CD14-positive monocyte (primary cell): ENCODE results near the gene MR1. TPM values are rescaled to one million over a fixed set of nuclear protein-coding genes. Genes with fewer than 3 reads are reported as not detected.

Source experiments
- DNase-seq, 3 donors: peaks; one replicate each; pipeline ENCODE4 v3.0.0-alpha.2; 2011 to 2022
- H2AFZ ChIP-seq: 2 replicates; pipeline ENCODE4 v1.6.0; 2012; ENCODE audit warnings: mild to moderate bottlenecking, low read depth, low read length, inconsistent platforms; ENCODE audit not compliant: insufficient read depth, poor library complexity, severe bottlenecking
- H3K27ac ChIP-seq, 2 donors: 1 replicate in 1 of 2; 2 replicates in 1 of 2; pipeline ENCODE4 v1.5.1; 2012 to 2013; ENCODE audit warnings: low read length in 2 of 2, control low read depth in 1 of 2, inconsistent platforms in 1 of 2, low read depth in 1 of 2, mild to moderate bottlenecking in 1 of 2
- H3K27me3 ChIP-seq, 2 donors: one replicate each; pipeline versions ENCODE4 v1.6.0 to v1.6.1; 2011 to 2013; ENCODE audit warnings: low read length in 2 of 2; ENCODE audit not compliant: control insufficient read depth in 2 of 2, insufficient read depth in 2 of 2
- H3K36me3 ChIP-seq, 2 donors: replicated peaks in 1 of 2; 1 replicate in 1 of 2; 2 replicates in 1 of 2; pipeline versions ENCODE4 v1.5.1 to v1.6.1; 2012 to 2013; ENCODE audit warnings: low read length in 2 of 2, control low read depth in 1 of 2, inconsistent platforms in 1 of 2, mild to moderate bottlenecking in 1 of 2; ENCODE audit not compliant: insufficient read depth in 2 of 2, control insufficient read depth in 1 of 2
- H3K4me1 ChIP-seq, 2 donors: 1 replicate in 1 of 2; 2 replicates in 1 of 2; pipeline versions ENCODE4 v1.5.1 to v1.6.1; 2012 to 2013; ENCODE audit warnings: low read length in 2 of 2, control low read depth in 1 of 2, inconsistent platforms in 1 of 2, mild to moderate bottlenecking in 1 of 2, moderate library complexity in 1 of 2; ENCODE audit not compliant: insufficient read depth in 2 of 2, control insufficient read depth in 1 of 2
- H3K4me2 ChIP-seq: replicated peaks from 2 replicates; pipeline ENCODE3; 2012; ENCODE audit warnings: low read length, moderate library complexity, mild to moderate bottlenecking; ENCODE audit not compliant: poor library complexity, severe bottlenecking; ENCODE audit errors: extremely low read depth
- H3K4me3 ChIP-seq, 3 experiments: fragments of 200-600 bp in 1 of 3; sonication (generic) in 1 of 3; replicated peaks in 1 of 3; 1 replicate in 2 of 3; 2 replicates in 1 of 3; pipeline ENCODE4 v1.5.1; 2011 to 2013; ENCODE audit warnings: low read length in 3 of 3, mild to moderate bottlenecking in 3 of 3, control low read depth in 2 of 3, low read depth in 2 of 3, inconsistent platforms in 1 of 3, moderate library complexity in 1 of 3
- H3K79me2 ChIP-seq: 2 replicates; pipeline ENCODE4 v1.6.0; 2012; ENCODE audit warnings: mild to moderate bottlenecking, control low read depth, inconsistent platforms, low read length, moderate library complexity; ENCODE audit not compliant: insufficient read depth
- H3K9ac ChIP-seq: 2 replicates; pipeline ENCODE4 v1.6.0; 2017; ENCODE audit warnings: low read length, mild to moderate bottlenecking; ENCODE audit not compliant: insufficient read depth, poor library complexity, severe bottlenecking
- H3K9me3 ChIP-seq, 2 donors: replicated peaks in 1 of 2; 1 replicate in 1 of 2; 2 replicates in 1 of 2; pipeline versions ENCODE4 v1.5.1 to v1.6.1; 2012 to 2013; ENCODE audit warnings: low read length in 2 of 2, control low read depth in 1 of 2; ENCODE audit not compliant: control insufficient read depth in 1 of 2, insufficient read depth in 1 of 2
- H4K20me1 ChIP-seq: 2 replicates; pipeline ENCODE4 v1.6.0; 2012; ENCODE audit warnings: mild to moderate bottlenecking, low read length, control low read depth, moderate library complexity; ENCODE audit not compliant: insufficient read depth
- H3K27ac Mint-ChIP-seq, 7 donors: one replicate each; pipeline ENCODE4 v1.8.0; 2020; ENCODE audit warnings: mild to moderate bottlenecking in 7 of 7, mixed read lengths in 7 of 7, moderate library complexity in 6 of 7, inconsistent platforms in 2 of 7
- H3K27me3 Mint-ChIP-seq, 3 donors: one replicate each; pipeline ENCODE4 v1.8.0; 2021 to 2022; ENCODE audit warnings: low read depth in 3 of 3, mild to moderate bottlenecking in 3 of 3, mixed read lengths in 3 of 3, moderate library complexity in 3 of 3, inconsistent platforms in 1 of 3
- H3K36me3 Mint-ChIP-seq, 2 donors: one replicate each; pipeline ENCODE4 v1.8.0; 2020; ENCODE audit warnings: mixed read lengths in 2 of 2, inconsistent platforms in 1 of 2, mild to moderate bottlenecking in 1 of 2
- H3K4me1 Mint-ChIP-seq: one replicate; pipeline ENCODE4 v1.8.0; 2020; ENCODE audit warnings: mild to moderate bottlenecking, mixed read lengths
- H3K4me3 Mint-ChIP-seq, 2 donors: one replicate each; pipeline ENCODE4 v1.8.0; 2020; ENCODE audit warnings: mild to moderate bottlenecking in 2 of 2, mixed read lengths in 2 of 2, moderate library complexity in 1 of 2
- H3K9me3 Mint-ChIP-seq, 7 donors: one replicate each; pipeline ENCODE4 v1.8.0; 2020 to 2022; ENCODE audit warnings: mixed read lengths in 7 of 7, mild to moderate bottlenecking in 6 of 7, moderate library complexity in 6 of 7, inconsistent platforms in 2 of 7
- CTCF ChIP-seq: fragments of 200-600 bp; IDR thresholded peaks from one replicate; pipeline ENCODE4 v1.8.0; 2022; ENCODE audit warnings: antibody characterized with exemption, mild to moderate bottlenecking
- WGBS: methylation state at CpG from one replicate; pipeline ENCODE4 v1.1.5; 2013; ENCODE audit warnings: missing lambda C conversion rate; ENCODE audit not compliant: insufficient coverage; 5-methylcytosine and 5-hydroxymethylcytosine counted together
- intact Hi-C, 2 donors: fragments of 100-400 bp; cut with micrococcal nuclease; formaldehyde crosslinking; loops; one replicate each; pipeline versions ENCODE4 v1.15.0 to v1.15.1; 2023
- polyA plus RNA-seq, 3 donors: library from polyadenylated mRNA; depleted of rRNA in 1 of 3; unstranded in 2 of 3; stranded (reverse) in 1 of 3; fragments of 300-500 nt in 2 of 3; fragments of >200 nt in 1 of 3; fragmentation: Illumina TruSeq in 2 of 3; gene quantifications; 1 replicate in 2 of 3; 2 replicates in 1 of 3; pipeline ENCODE4 v1.2.3, GENCODE V29; 2012 to 2021

MR1 gene
- polyA plus RNA-seq, 3 donors, result 17.7 to 46.9 (median 40.9) TPM

- H3K4me1 ChIP-seq, result peaks cover 39 to 53% of the 10 kb centered on the region in 2 donors
- H3K4me3 ChIP-seq, result peak overlapping the region; percentile 76 to 93 (median 91)
- WGBS, result 100% methylated on average over 2 of the region's 8 CpGs
- intact Hi-C loops, result loop anchor here (2.0 kb wide), 3 partner anchors 13 to 43 kb away; no protein-coding TSS in a partner anchor
- H3K36me3 ChIP-seq, result peaks cover 5 to 37% of the 10 kb centered on the region in 2 donors
- no peaks in the 10 kb centered on the region for H3K9me3 ChIP-seq
- peak in 1 of 3 donors; percentile 46 for DNase-seq
- peak overlapping the region in 4 of 7 donors; percentile 28 to 98 (median 73) for H3K27ac Mint-ChIP-seq
- no peak for TF ChIP-seq CTCF
- peaks cover 50% of the 10 kb centered on the region for H3K4me1 Mint-ChIP-seq
- H3K27me3 ChIP-seq, result no peaks in the 10 kb centered on the region
- H3K9ac ChIP-seq, result peak overlapping the region; percentile 97
- H3K27me3 Mint-ChIP-seq, result peaks cover 0 to 3% (median 0%) of the 10 kb centered on the region in 3 donors
- H3K4me2 ChIP-seq, result peak overlapping the region; percentile 91
- no peak overlapping the region for H2AFZ ChIP-seq
- peaks cover 39 to 48% of the 10 kb centered on the region in 2 donors for H3K36me3 Mint-ChIP-seq
- H4K20me1 ChIP-seq, result peaks cover 83% of the 10 kb centered on the region
- peak overlapping the region; percentile 100 for H3K4me3 Mint-ChIP-seq
- peaks cover 0 to 2% (median 0%) of the 10 kb centered on the region in 7 donors for H3K9me3 Mint-ChIP-seq
- peak overlapping the region in 1 of 2 donors; percentile 92 for H3K27ac ChIP-seq
- peaks cover 60% of the 10 kb centered on the region for H3K79me2 ChIP-seq
Measured at GRCh38 chr1:181091309-181092040, 57.7 kb downstream of the MR1 start.

GRCh38 chr1:181092056-181092455 is 58.3 kb downstream of the MR1 start:
- Mint-ChIP-seq H3K4me3 (peak overlapping the region; percentile 100), H3K27me3 (peaks cover 0 to 3% (median 0%) of the 10 kb centered on the region in 3 donors), H3K27ac (peak overlapping the region in 3 of 7 donors; percentile 3 to 73 (median 47)), H3K4me1 (peaks cover 51% of the 10 kb centered on the region), H3K9me3 (peaks cover 0 to 2% (median 0%) of the 10 kb centered on the region in 7 donors), H3K36me3 (peaks cover 39 to 48% of the 10 kb centered on the region in 2 donors)
- Histone ChIP-seq H3K36me3 (peaks cover 5 to 37% of the 10 kb centered on the region in 2 donors), H3K4me1 (peaks cover 36 to 51% of the 10 kb centered on the region in 2 donors), H4K20me1 (peaks cover 88% of the 10 kb centered on the region), H3K4me3 (peak overlapping the region in 2 of 3 experiments; percentile 10 to 91), H3K9me3 (no peaks in the 10 kb centered on the region), H3K4me2 (peak overlapping the region; percentile 91), H3K27ac (no peak overlapping the region), H3K9ac (no peak overlapping the region), H3K79me2 (peaks cover 60% of the 10 kb centered on the region), H2AFZ (no peak overlapping the region), H3K27me3 (no peaks in the 10 kb centered on the region)
- no peak for TF ChIP-seq CTCF
- no peak for DNase-seq
- 94% methylated on average over 2 of the region's 2 CpGs for WGBS
- intact Hi-C loops, result no loop called here
